HCT116 (cell line): ENCODE measurements around the gene EHD1. TPM values are rescaled to one million over a fixed set of nuclear protein-coding genes. Genes with fewer than 3 reads are reported as not detected.

Experiments
- ATAC-seq: fragments of 200-7000 bp; cut with Tn5 transposase; 2 replicates; pipeline ENCODE4 v1.9.1; 2020; ENCODE audit warnings: mild to moderate bottlenecking, moderate library complexity
- BruUV-seq: library from RNA; stranded (reverse); fragments of 400-500 nt; replicated peaks from 2 replicates; lab custom pipeline; 2021; lab: Mats Ljungman, UMichigan
- CTCF ChIA-PET: fragments of 300-600 bp; sonication (Branson Sonifier 250); formaldehyde crosslinking; loops from one replicate; lab custom pipeline; 2021; ENCODE audit warnings: antibody characterized with exemption; lab: Charles Lee
- POLR2A ChIA-PET: fragments of 300-600, 350-600 bp; sonication (Branson Sonifier 250); formaldehyde crosslinking; loops from one replicate; lab custom pipeline; 2021; ENCODE audit warnings: antibody characterized with exemption; lab: Charles Lee
- RAD21 ChIA-PET, 2 experiments: fragments of 300-600 bp; sonication (Branson Sonifier 250); formaldehyde crosslinking; loops; one replicate each; lab custom pipeline; 2023; ENCODE audit warnings: low total read pairs in 2 of 2; ENCODE audit not compliant: uncharacterized antibody in 2 of 2, unreplicated experiment in 2 of 2, low non-redundant PET in 1 of 2; lab: Charles Lee
- DNase-seq: peaks from one replicate; pipeline ENCODE4 v3.0.0-alpha.2; 2010; ENCODE audit warnings: low read depth, low spot score
- H2AFZ ChIP-seq: fragments of 200-600 bp; shearing (Covaris generic), sonication (generic); 2 replicates; pipeline ENCODE4 v1.6.1; 2017; ENCODE audit warnings: low read depth, mixed run types, mixed read lengths, antibody characterized with exemption, low read length; ENCODE audit not compliant: poor library complexity, severe bottlenecking
- H3K27ac ChIP-seq: 2 replicates; pipeline ENCODE4 v1.5.1; 2012; ENCODE audit warnings: low read depth, low read length
- H3K27me3 ChIP-seq: fragments of 200-600 bp; sonication (generic); 2 replicates; pipeline ENCODE4 v1.6.1; 2016; ENCODE audit warnings: mixed run types, low read length, mixed read lengths; ENCODE audit not compliant: insufficient read depth
- H3K36me3 ChIP-seq, 2 experiments: fragments of 200-500 bp in 1 of 2; fragments of 200-600 bp in 1 of 2; sonication (Bioruptor generic) in 1 of 2; sonication (generic) in 1 of 2; 2 replicates each; pipeline versions ENCODE4 v1.5.1 to v1.6.1; 2014 to 2016; ENCODE audit warnings: low read length in 2 of 2, inconsistent platforms in 1 of 2, mixed read lengths in 1 of 2, mixed run types in 1 of 2; ENCODE audit not compliant: insufficient read depth in 2 of 2, control insufficient read depth in 1 of 2
- H3K4me1 ChIP-seq, 2 experiments: fragments of 200-600 bp in 1 of 2; sonication (generic) in 1 of 2; 2 replicates each; pipeline versions ENCODE4 v1.5.1 to v1.6.1; 2012 to 2017; ENCODE audit warnings: low read length in 2 of 2, inconsistent platforms in 1 of 2, mild to moderate bottlenecking in 1 of 2, mixed read lengths in 1 of 2, mixed run types in 1 of 2, moderate library complexity in 1 of 2; ENCODE audit not compliant: insufficient read depth in 2 of 2, control insufficient read depth in 1 of 2
- H3K4me2 ChIP-seq: fragments of 200-600 bp; sonication (generic); 2 replicates; pipeline ENCODE4 v1.6.1; 2017; ENCODE audit warnings: mixed run types, low read length, mixed read lengths
- H3K4me3 ChIP-seq, 2 experiments: fragments of 200-600 bp in 1 of 2; sonication (generic) in 1 of 2; replicated peaks in 1 of 2; 2 replicates each; pipeline ENCODE4 v1.5.1; 2011 to 2016; ENCODE audit warnings: low read length in 2 of 2, control low read depth in 1 of 2, low read depth in 1 of 2, mild to moderate bottlenecking in 1 of 2, mixed read lengths in 1 of 2, mixed run types in 1 of 2
- H3K79me2 ChIP-seq: fragments of 200-600 bp; sonication (generic); 2 replicates; pipeline ENCODE4 v1.6.1; 2017; ENCODE audit warnings: mild to moderate bottlenecking, mixed run types, low read length, moderate library complexity, mixed read lengths; ENCODE audit not compliant: insufficient read depth
- H3K9ac ChIP-seq: fragments of 200-600 bp; sonication (generic); 2 replicates; pipeline ENCODE4 v1.6.1; 2016; ENCODE audit warnings: low read length, mixed read lengths
- H3K9me2 ChIP-seq: fragments of 200-600 bp; sonication (generic), shearing (Covaris generic); 2 replicates; pipeline ENCODE4 v1.6.1; 2017; ENCODE audit warnings: mixed run types, mild to moderate bottlenecking, moderate library complexity; ENCODE audit not compliant: insufficient read depth
- H3K9me3 ChIP-seq, 2 experiments: fragments of 200-500 bp in 1 of 2; fragments of 200-600 bp in 1 of 2; sonication (Bioruptor generic) in 1 of 2; sonication (generic) in 1 of 2; 2 replicates each; pipeline ENCODE4 v1.6.1; 2014 to 2017; ENCODE audit warnings: low read length in 2 of 2, mixed read lengths in 2 of 2, inconsistent platforms in 1 of 2, low read depth in 1 of 2, mild to moderate bottlenecking in 1 of 2, mixed run types in 1 of 2, moderate library complexity in 1 of 2; ENCODE audit not compliant: control insufficient read depth in 1 of 2, insufficient read depth in 1 of 2
- H4K20me1 ChIP-seq: fragments of 200-600 bp; sonication (generic), shearing (Covaris generic); 2 replicates; pipeline ENCODE4 v1.6.1; 2017; ENCODE audit warnings: mixed run types, mild to moderate bottlenecking, moderate library complexity; ENCODE audit not compliant: insufficient read depth
- CBX3 ChIP-seq: IDR thresholded peaks from 2 replicates; pipeline ENCODE4 v1.6.1; 2012; ENCODE audit warnings: low read depth
- CEBPB ChIP-seq: IDR thresholded peaks from 2 replicates; pipeline ENCODE4 v1.6.1; 2012; ENCODE audit warnings: low read depth
- CTCF ChIP-seq, 3 experiments: fragments of 200-600 bp in 1 of 3; sonication (generic) in 1 of 3; IDR thresholded peaks in 2 of 3; conservative IDR thresholded peaks in 1 of 3; 2 replicates each; pipeline ENCODE4 v1.5.1; 2012 to 2017; ENCODE audit warnings: low read depth in 2 of 3, low read length in 2 of 3, antibody characterized with exemption in 1 of 3, borderline replicate concordance in 1 of 3, control low read depth in 1 of 3, mild to moderate bottlenecking in 1 of 3, mixed read lengths in 1 of 3, mixed run types in 1 of 3, moderate library complexity in 1 of 3; ENCODE audit not compliant: insufficient read depth in 1 of 3
- EGR1 ChIP-seq: IDR thresholded peaks from 2 replicates; pipeline ENCODE4 v1.6.1; 2012; ENCODE audit warnings: low read depth
- EZH2 ChIP-seq: fragments of 200-600 bp; sonication (generic); IDR thresholded peaks from 2 replicates; pipeline ENCODE4 v1.6.1; 2017; ENCODE audit warnings: antibody characterized with exemption, mixed run types
- EZH2phosphoT487 ChIP-seq: fragments of 200-600 bp; IDR thresholded peaks from 2 replicates; pipeline ENCODE4 v1.6.1; 2018; ENCODE audit warnings: antibody characterized with exemption, borderline replicate concordance
- FOSL1 ChIP-seq: IDR thresholded peaks from 2 replicates; pipeline ENCODE4 v1.6.1; 2012; ENCODE audit warnings: low read depth
- POLR2A ChIP-seq: IDR thresholded peaks from 2 replicates; pipeline ENCODE4 v1.7.0; 2011; ENCODE audit warnings: borderline replicate concordance; ENCODE audit not compliant: insufficient read depth, insufficient read length; ENCODE audit errors: extremely low read depth
- RAD21 ChIP-seq: IDR thresholded peaks from 2 replicates; pipeline ENCODE4 v1.6.1; 2012; ENCODE audit warnings: low read depth, mild to moderate bottlenecking
- SIN3A ChIP-seq: IDR thresholded peaks from 2 replicates; pipeline ENCODE4 v1.6.1; 2012; ENCODE audit warnings: low read depth
- SP1 ChIP-seq: IDR thresholded peaks from 2 replicates; pipeline ENCODE4 v1.6.1; 2012; ENCODE audit warnings: low read depth
- SRF ChIP-seq: IDR thresholded peaks from 2 replicates; pipeline ENCODE4 v1.6.1; 2012; ENCODE audit warnings: low read depth
- YY1 ChIP-seq: IDR thresholded peaks from 2 replicates; pipeline ENCODE4 v1.6.1; 2011; ENCODE audit warnings: low read length, low read depth, moderate library complexity, mild to moderate bottlenecking; ENCODE audit not compliant: insufficient replicate concordance; ENCODE audit errors: extremely low read depth
- ZNF274 ChIP-seq: fragments of 200-500 bp; sonication (Bioruptor generic); IDR thresholded peaks from 2 replicates; pipeline ENCODE4 v1.6.1; 2014; ENCODE audit warnings: mild to moderate bottlenecking, low read depth, low read length, inconsistent platforms
- intact Hi-C: fragments of 100-400 bp; cut with micrococcal nuclease; formaldehyde crosslinking; loops from 2 replicates; pipeline ENCODE4 v1.10.0; 2022
- total RNA-seq: library from RNA; stranded (reverse); gene quantifications from one replicate; pipeline ENCODE4 v1.2.1, GENCODE V29; 2021; ENCODE audit not compliant: unreplicated experiment
- TF ChIP-seq, protein P1 (sequence below): IDR thresholded peaks from 2 replicates; pipeline ENCODE4 v1.6.1; 2012
- TF ChIP-seq, protein P2 (sequence below): IDR thresholded peaks from 2 replicates; pipeline ENCODE4 v1.6.1; 2011; ENCODE audit warnings: mild to moderate bottlenecking, low read length, moderate library complexity; ENCODE audit not compliant: insufficient replicate concordance; ENCODE audit errors: extremely low read depth
- TF ChIP-seq, protein P3 (sequence below): IDR thresholded peaks from 2 replicates; pipeline ENCODE4 v1.6.1; 2012; ENCODE audit warnings: low read depth

EHD1 gene
- total RNA-seq, 1 experiment from 2014 or later = 48.1 TPM

- peak overlapping the region; percentile 79 for H3K4me2 ChIP-seq
- POLR2A ChIA-PET = interaction anchor here (1.3 kb wide), 1 partner anchor 15 kb away, joined by 4 read pairs; no protein-coding TSS in a partner anchor
- 0 out of 4 replicates have a peak overlapping the region, but pooled peaks of 1 of the 2 experiments have one; percentile 13 for H3K4me3 ChIP-seq
- peaks cover 12 to 16% of the 10 kb centered on the region in 2 experiments for H3K4me1 ChIP-seq
- peak; percentile 45 for ATAC-seq
- peak overlapping the region; percentile 61; the same call in 1 of the 2 replicates for H3K27ac ChIP-seq
- peaks cover 11 to 19% of the 10 kb centered on the region in 2 experiments; a peak in 3 of 4 replicates for H3K36me3 ChIP-seq
- TF ChIP-seq FOSL1 = no peak
- TF ChIP-seq POLR2A = no peak
- no peak for TF ChIP-seq RAD21
- TF ChIP-seq YY1 = no peak
- TF ChIP-seq EZH2 = no peak
- no peak for TF ChIP-seq SRF
- no peak for TF ChIP-seq ZNF274
- no peak for TF ChIP-seq SP1
- no peak for TF ChIP-seq EZH2phosphoT487
- no peak for TF ChIP-seq EGR1
- no peak for TF ChIP-seq CBX3
- TF ChIP-seq, protein P1, sequence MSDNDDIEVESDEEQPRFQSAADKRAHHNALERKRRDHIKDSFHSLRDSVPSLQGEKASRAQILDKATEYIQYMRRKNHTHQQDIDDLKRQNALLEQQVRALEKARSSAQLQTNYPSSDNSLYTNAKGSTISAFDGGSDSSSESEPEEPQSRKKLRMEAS = no peak
- TF ChIP-seq, protein P2, sequence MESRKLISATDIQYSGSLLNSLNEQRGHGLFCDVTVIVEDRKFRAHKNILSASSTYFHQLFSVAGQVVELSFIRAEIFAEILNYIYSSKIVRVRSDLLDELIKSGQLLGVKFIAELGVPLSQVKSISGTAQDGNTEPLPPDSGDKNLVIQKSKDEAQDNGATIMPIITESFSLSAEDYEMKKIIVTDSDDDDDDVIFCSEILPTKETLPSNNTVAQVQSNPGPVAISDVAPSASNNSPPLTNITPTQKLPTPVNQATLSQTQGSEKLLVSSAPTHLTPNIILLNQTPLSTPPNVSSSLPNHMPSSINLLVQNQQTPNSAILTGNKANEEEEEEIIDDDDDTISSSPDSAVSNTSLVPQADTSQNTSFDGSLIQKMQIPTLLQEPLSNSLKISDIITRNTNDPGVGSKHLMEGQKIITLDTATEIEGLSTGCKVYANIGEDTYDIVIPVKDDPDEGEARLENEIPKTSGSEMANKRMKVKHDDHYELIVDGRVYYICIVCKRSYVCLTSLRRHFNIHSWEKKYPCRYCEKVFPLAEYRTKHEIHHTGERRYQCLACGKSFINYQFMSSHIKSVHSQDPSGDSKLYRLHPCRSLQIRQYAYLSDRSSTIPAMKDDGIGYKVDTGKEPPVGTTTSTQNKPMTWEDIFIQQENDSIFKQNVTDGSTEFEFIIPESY = no peak
- TF ChIP-seq, protein P3, sequence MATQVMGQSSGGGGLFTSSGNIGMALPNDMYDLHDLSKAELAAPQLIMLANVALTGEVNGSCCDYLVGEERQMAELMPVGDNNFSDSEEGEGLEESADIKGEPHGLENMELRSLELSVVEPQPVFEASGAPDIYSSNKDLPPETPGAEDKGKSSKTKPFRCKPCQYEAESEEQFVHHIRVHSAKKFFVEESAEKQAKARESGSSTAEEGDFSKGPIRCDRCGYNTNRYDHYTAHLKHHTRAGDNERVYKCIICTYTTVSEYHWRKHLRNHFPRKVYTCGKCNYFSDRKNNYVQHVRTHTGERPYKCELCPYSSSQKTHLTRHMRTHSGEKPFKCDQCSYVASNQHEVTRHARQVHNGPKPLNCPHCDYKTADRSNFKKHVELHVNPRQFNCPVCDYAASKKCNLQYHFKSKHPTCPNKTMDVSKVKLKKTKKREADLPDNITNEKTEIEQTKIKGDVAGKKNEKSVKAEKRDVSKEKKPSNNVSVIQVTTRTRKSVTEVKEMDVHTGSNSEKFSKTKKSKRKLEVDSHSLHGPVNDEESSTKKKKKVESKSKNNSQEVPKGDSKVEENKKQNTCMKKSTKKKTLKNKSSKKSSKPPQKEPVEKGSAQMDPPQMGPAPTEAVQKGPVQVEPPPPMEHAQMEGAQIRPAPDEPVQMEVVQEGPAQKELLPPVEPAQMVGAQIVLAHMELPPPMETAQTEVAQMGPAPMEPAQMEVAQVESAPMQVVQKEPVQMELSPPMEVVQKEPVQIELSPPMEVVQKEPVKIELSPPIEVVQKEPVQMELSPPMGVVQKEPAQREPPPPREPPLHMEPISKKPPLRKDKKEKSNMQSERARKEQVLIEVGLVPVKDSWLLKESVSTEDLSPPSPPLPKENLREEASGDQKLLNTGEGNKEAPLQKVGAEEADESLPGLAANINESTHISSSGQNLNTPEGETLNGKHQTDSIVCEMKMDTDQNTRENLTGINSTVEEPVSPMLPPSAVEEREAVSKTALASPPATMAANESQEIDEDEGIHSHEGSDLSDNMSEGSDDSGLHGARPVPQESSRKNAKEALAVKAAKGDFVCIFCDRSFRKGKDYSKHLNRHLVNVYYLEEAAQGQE = no peak
- TF ChIP-seq CTCF (IDR thresholded peaks at IDR 0.05 in 2 of 3, conservative IDR thresholded peaks at IDR 0.05 in 1 of 3; ENCODE audit: borderline replicate concordance in 1 of 3, insufficient read depth in 1 of 3, low read depth in 2 of 3, low read length in 2 of 3) = no peak
- no peak for TF ChIP-seq SIN3A
- TF ChIP-seq CEBPB = no peak
- CTCF ChIA-PET = interaction anchor here (2.1 kb wide), 1 partner anchor 8 kb away, joined by 9 read pairs; the partner anchor contains the start of gene CDC42BPG
- no peak overlapping the region for H2AFZ ChIP-seq
- no peaks in the 10 kb centered on the region for H3K9me2 ChIP-seq
- RAD21 ChIA-PET = no interaction called here
- peak overlapping the region; percentile 54; the same call in 1 of the 2 replicates for H3K9ac ChIP-seq
- DNase-seq = no peak
- no TSS peak for BruUV-seq
- H3K79me2 ChIP-seq = no peaks in the 10 kb centered on the region
- intact Hi-C loops = no loop called here
- H3K27me3 ChIP-seq = no peaks in the 10 kb centered on the region
- H4K20me1 ChIP-seq = no peaks in the 10 kb centered on the region
- no peaks in the 10 kb centered on the region for H3K9me3 ChIP-seq
Observed at GRCh38 chr11:64835616-64836447, 42.6 kb downstream of the EHD1 start.
